NCI-H446 (cell line): ENCODE measurements around the gene RPL38.
"Not testable (repeated sequence)": the region's sequence is repeated elsewhere in the genome, so short reads cannot be mapped to it uniquely, and the experiment has no call there.

Experiments
- DNase-seq, 2 experiments: peaks; one replicate each; lab custom pipeline; 2025; lab: John Stamatoyannopoulos, UW

Gene RPL38

DNA sequence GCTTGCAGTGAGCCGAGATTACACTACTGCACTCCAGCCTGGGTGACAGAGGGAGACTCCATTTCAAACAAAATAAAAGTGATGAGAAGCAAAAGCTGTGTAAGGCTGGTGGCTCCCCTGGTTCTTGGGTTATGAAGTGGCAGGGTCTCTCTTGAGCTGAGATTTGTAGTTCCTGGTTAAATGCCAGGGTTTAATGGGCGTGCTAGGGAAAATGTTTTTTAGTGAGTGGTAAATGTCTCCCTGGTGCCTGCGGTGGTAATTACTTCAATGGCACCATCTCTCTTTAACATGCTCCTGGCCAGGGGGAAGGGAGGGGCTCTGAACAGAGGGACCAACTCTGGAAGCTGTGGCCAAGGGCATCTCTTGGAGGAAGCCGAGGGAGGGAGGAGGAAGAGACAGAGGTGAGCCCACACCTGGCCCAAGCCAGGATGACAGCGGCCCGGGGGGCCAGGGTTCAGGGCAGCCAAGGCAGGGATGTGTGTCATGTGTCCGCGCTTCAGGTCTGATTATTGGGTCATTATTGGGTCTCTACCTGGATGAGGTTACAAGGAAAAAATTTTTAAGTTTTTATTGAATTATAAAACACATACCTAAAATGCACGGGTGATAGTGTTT is 17.8 kb upstream of the RPL38 start:
- DNase-seq: no peak

DNA sequence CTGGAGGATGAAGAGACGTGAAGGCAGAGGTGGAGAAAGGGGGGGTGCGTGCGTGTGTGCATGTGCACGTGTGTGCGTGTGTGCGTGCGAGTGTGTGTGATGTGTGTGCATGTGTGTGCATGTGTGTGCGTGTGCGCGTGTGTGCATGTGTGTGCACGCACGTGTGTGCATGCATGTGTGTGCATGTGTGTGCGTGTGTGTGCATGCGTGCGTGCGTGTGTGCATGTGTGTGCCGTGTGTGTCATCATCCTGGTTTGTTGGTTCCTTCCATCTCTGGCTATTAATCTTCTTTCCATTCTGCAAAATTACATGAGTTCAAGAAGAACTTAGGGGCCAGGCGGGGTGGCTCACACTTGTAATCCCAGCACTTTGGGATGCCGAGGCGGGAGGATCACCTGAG is 17.0 kb upstream of the RPL38 start:
- DNase-seq: no peak

DNA sequence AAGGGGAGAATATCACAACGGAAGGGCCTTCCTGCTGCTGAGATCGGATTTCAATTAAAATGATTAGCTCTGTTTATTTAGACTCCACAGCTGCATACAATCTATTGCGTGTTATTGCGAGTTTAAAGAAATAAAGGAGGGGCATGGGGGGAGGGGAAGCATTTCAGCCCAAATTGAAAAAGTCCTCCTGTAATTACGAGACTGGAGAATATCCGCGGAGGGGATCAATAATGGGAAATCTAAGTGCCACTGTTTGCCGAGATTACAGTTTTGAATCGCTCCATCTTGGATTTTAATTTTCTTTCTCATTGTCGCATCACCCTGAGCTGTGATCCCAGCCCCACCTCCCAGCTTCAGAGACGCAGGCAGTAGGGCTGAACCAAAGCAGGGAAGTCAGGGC is 15.7 kb upstream of the RPL38 start:
- no peak for DNase-seq

DNA sequence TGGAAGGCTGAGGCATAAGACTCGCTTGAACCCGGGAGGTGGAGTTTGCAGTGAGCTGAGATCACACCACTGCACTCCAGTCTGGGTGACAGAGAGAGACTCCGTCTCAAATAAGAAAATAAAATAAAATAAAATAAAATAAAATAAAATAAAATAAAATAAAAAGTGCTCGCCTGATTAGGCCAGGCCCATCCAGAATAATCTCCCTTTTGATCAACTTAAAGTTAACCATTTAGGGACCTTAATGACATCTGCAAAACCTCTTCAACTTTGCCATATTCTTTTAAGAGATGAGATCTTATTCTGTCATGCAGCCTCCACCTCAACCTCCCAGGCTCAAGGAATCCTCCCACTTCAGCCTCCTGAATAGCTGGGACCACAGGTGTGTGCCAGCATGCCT is 14.8 kb upstream of the RPL38 start:
- not testable (repeated sequence) for DNase-seq

DNA sequence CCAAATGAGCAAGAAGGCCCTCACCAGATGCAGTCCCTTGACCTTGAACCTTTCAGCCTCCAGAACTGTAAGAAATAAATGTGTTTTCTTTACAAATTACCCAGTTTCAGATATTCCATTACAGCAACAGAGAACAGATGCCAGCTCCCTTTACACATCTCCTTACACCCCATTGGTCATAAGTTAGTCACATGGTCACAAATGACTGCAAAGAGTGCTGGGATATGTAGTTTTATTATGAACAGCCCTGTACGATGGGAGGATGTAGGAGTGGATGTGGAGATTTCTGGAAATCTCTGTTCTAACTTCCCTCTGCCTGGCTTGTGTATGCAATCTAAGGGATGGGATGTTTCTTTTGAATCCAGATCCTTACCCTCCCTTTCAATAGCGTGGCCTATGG is 13.3 kb upstream of the RPL38 start:
- peak; percentile 48 to 61 for DNase-seq

DNA sequence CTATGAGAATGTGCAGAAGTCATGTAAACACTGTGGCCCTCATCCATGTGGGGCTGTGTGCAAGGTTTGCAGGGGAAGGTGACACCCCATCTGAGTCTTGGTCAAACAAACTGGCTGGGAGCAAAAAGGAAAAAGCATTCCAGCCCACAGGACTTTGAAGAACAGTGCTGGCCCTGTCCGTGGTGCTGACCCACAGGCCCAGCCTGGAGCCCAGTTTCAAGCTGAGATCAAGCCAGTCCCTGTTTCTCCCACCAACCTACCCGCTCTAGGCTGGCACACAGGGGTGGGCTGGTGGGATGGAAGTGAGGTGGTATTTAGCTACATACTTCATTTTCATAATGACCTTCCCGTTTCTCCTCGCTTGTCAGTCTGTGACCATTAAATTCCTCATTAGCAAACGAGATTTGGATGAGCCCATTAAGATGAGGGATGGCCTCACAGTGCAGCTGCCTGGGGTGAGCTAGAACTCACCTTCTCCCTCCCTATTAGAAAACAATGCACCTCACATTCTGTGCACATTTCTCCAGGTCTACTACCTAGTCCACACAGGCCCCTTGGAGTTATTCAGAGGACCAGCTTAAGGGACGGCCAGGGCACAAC is 12.6 kb upstream of the RPL38 start:
- no peak for DNase-seq

DNA sequence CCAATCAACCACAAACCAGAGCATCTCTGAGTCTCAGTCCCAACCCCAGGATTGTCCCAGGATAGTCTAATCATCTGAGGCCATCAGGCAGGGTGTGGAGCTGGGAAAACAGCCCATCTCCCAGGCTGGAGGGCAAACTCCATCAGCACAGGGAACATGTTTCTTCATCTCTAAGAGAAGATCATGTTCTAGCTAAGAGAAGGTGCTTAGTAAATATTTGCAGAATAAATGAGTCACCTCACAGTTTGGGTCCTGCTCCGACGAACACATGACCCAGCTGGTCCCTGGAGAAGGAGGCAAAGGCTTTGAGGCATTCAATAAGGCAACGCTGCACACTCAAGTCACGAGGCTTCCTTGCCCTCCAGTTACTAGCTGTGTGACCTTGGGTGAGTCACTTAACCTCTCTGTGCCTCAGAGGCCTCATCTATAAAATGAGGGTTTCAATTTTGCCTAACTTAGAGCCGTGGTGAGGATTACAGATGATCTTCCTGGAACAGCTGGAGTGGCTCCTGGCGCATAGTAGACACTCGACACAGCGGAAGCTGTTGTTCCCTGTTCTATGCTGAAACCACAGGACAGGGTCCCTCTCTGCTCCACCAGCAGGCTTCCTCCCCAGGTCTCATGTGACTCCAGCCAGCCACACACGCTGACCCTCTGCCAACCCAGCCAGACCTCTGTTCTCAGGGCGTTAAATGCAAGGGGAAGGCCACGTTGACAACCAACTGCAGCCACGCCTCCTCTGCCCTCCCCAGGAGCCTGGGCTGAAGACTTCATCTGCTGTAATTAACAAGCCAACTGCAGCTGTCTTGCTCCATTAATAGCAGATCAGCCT is 10.3 kb upstream of the RPL38 start:
- peak in 1 of 2 experiments; percentile 41 for DNase-seq

DNA sequence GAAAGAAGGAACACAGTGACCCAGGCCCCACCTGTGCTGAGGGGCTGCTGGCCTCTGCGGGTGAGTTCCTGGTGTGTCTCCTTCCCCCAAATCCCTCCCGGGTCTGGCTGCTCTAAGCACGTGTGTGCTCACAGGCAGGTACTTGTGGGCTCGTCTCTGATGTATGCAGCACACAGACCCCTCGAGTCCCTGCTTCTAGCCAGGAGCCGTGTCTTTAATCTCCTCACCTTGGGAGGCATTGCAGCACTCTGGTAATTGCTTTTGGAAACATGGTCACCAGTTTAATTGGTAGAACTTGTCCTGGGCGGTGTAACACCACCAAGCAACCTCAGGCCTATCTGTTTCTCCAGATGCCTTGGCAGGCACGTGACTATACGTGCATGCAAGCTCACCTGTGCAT is 8.8 kb upstream of the RPL38 start:
- DNase-seq: no peak

DNA sequence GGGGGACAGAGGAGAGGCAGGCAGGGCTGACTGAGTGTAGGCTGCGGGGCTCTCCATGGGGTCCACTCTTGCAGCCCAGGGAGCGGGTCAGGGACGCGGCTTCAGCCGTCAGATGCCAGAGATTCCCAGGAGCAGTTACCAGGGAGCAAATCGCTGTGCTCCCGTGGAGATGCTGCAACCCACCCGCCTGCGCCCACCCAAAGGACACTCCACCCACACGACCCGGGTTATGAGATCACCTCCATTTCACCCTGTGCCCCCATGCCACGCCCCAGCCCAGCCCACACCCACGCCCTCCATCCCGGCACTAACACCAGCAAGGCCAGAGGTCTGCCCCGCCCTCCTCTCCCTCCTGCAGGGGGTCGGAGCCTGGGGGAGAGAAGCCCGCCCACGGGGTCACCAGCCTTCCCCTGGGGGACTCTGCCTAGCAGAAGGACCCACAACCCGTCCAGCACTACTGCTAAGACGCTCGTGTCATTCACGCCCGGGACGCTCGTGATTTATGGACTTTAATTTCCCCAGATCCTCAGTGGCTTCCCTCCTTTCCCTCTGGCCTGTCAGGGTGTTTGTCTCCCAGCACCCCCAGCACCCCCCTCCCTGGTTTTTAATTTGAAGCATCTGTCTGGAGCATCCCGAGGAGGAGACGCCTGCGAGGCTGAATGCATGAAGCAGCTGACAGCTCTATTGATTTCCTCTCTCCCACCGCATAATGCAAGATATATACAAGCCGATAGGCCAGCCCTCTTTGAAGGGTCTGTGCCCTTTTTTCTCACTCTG is 6.7 kb upstream of the RPL38 start:
- no peak for DNase-seq

DNA sequence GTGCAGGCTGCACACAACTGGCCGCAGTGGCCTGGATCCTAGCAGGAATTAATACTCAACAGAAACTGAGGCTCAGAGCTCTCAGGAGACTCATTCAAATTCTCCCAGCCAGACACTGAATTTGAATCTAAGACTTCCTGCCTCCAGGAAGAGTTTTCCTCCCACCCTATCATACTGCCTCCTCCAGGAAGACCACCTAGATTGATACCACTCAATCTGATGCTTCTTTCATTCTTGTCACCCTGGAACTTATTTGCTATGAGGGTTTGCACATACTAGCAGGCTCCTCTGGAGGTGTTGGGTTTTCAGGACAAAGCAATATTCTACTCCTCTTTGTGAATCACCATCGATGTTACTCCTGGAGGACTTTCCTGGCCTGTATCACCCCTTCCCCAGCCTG is 5.7 kb upstream of the RPL38 start:
- no peak for DNase-seq

DNA sequence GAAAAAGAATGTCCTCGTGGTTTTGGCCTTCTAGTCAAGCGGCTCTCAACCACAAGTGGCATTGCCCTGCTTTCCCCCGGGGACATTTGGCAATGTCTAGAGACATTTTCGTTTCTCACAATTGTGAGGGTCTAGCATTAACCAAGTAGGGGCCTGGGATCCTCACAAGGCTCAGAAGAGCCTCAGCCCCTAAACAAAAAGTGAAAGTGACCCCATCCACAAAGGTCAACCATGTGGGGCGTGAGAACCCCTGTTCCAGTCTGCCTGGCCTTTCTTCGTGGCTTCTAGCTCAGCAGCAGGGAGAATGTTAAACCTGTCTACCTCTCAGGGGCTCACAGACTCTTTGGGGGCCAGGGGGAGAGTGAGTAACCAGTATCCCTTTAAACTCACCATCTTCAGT is 4.8 kb upstream of the RPL38 start:
- DNase-seq: no peak

DNA sequence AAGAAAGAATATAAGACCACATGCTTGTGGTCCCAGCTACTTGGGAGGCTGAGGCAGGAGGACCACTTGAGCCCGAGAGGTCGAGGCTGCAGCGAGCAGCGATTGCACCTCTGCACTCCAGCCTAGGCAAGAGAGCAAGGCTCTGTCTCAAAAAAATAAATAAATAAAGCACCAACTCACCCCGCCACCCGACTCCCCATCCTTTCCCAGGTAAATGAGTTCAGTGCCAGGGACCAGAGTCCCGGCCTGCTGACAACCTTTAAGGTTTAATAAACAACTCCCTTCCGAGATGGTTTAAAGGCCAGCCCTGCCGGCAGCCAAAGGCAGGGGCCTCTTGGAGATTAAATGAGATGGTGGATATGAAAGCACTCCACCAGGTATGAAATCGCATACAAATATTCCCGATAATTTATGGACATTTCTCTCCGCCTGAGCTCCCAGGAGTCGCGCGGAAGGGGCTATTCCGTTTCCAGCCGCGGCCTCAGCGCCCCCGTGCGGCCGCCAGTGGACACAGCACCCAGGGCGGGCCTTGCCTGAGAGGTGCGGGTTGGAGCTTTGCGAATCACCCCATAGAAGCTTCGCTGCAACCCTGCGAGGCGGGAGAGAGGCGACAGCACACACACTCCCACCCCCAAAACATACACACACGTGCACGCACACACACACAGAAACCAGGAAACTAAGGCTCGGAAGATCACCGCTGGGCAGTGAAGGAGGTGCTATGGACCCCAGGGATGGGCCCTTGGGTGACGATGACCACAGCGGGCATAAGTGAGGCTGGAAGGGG is 4.0 kb upstream of the RPL38 start:
- peak in 1 of 2 experiments; percentile 52 for DNase-seq

DNA sequence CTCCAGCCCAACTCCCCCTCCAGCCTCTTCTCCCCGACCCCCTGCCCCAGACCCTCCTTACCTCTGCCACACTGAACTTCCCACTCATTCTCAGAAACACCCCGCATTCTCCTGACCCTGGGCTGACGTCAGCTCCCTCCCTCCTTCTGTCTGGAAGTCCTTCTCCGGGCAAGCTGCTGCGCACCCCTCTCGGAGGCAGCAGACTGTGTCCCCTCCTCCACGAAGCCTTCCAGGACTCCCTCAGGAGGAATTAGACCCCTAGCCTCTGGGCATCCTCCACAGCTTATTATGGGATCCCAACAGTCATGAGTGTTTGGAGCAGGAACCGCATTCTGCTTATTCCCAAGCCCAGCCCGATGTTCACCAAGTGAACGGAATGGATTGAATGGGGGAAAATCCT is 3.4 kb upstream of the RPL38 start:
- no peak for DNase-seq

DNA sequence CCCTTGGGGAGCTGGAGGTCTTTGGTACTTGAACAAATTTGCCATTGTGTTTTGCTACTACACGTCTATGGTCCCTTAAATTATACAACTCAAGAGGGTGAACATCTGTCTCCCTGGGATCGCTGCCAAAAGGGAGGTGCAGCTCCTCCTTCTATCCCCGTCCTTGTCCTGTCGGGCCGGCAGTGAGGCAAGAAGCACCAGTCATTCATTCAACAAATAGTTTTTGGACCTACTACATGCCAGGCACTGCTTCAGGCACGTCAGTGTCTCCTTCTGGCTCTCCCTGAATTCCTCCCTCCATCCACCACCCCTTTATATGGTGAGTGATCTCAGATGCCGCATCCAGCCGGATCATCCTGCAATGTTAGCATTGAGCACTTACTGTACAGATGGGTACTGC is 2.2 kb upstream of the RPL38 start:
- DNase-seq: peak; percentile 59 to 88

DNA sequence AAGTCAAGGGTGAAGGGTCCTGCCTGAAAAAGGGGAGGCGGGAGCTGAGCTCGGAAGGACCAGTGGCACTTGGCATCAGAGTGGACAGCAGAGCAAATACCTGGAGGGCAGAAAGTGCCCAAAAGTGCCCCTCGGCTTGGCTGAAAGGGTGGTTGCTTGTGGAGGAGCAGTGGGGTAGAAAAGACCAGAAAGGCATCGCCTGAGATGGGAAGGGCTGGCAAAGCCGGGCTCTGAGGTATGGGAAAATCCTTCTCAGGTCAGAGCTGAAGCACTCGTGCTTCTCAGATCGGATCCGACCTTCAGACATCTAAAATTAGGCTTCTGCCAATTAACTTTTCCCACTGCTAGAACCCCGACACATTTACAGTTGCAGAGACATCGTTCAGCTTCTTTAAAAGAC is 1.5 kb upstream of the RPL38 start:
- DNase-seq: no peak

DNA sequence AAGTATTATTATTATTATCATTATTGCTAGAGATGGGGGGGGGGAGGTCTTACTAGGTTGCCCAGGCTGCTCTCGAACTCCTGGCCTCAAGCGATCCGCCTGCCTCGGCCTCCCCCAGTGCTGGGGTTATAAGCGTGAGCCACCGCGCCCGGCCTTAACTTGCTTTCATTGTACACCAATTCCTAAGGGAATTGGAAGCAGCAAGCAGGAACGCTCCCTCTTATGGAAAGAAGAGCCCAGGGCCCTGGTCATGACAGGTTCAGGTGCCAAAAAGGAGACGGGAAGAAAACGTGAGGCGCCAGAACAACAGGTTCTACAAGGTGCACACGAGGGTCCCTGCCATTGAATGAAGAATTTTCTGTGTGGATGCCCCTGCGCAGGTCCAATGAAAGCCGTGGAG is 540 bp upstream of the RPL38 start:
- peak in 1 of 2 experiments; percentile 52 for DNase-seq

DNA sequence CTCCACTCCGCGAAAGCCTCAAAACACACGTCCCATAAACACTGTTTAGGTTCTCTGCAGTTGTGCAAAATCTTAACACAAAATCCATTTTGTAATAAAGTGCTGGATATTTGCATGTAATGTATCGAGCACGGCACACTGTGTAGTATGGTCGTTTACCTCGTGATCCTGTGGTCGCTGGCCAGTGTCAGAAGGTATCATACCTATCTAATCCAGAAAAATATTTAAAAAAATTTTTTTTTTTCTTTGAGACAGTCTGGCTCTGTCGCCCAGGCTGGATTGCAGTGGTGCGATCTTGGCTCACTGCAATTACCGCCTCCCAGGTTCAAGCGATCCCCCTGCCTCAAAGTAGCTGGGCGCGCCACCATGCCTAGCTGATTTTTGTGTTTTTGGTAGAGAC is 996 bp downstream of the RPL38 start:
- no peak for DNase-seq

DNA sequence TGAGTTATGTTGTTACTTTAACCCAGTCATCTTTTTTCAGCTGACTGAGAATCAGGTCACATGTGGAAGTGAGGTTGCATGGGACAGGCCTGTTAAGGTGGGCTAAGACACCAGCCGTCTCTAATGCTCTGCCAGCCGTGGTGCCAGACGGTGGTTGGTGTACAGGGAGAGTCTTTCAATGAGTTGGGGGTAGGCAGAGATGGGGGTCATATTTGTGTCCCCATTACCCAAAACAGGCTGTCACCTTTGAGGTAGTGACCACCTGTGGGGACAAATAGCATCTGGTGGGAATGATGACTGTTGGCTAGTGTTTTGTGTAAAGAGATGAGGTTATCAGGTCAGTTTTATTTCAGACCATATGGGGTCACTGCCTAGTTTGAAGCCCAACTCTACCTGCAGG is 1.8 kb downstream of the RPL38 start:
- DNase-seq: no peak

DNA sequence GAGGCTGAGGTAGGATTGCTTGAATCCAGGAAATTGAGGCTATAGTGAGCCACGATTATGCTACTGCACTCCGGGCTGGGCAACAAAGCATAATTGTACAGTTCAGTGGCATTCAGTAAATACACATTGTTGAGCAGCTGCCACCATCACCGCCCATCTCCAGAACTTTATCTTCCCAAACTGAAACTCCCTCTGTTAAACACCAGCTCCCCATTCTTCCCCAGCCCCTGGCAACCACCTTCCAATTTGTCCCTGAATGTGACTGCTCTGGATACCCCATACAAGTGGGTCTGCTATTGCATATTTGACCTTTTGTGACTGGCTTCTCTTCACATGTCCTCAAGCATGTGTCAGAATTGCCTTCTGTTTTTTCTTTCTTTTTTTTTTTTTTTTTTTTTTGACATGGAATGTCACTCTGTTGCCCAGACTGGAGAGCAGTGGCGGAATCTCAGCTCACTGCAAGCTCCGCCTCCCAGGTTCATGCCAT is 2.9 kb downstream of the RPL38 start:
- DNase-seq: no peak

DNA sequence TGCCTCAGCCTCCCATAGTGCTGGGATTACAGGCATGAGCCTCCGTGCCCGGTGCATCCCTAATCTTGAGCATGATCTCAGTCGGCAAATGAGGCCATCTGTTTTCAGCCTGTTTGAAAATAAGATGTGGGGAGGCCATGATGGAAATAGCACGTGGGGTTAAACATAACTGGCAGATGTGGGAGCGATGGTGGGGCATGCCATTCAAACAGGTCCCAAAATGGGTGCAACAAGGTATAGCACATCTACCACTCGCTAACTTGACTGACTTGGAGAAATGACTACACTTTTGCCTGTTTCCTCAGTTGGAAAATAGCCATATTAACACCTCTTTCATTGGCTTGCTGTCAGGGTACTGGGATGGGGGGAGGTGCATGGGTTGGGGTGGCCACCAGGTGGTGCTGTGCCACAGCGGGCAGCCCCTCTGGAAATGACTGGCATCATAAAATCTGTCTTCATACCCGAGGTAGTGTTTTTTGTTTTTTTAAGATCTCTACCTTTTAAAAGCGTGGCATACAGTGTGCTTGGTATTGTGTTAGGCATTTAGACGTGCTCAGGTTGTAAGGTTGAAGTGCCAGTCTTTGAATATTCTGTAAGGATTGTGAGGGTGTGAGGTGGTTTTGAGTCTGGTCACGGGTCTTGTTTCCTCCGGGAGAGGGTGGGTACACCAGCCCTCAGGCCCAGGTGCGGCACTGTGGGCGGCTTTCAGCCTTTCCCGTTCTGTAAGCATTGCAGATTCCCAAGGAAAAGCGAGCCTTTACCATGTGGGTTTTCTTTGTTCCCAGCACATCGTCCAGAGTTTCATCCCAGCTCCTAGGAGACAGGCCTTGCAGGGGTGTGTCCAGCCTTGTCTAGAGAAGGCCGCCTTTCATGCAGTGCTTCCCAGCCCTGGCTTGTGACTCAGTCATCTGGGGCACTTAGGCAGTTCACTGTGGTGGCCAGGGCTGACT is 7.0 kb downstream of the RPL38 start:
- peak; percentile 20 to 60 for DNase-seq
